Lower lobe of right lung (tissue), 2 donors: ENCODE data around the gene USP49. TPM values are rescaled to one million over a fixed set of nuclear protein-coding genes. Genes with fewer than 3 reads are reported as not detected.
A peak's percentile ranks its signal among the peaks of the same experiment; 100 is the strongest.

ENCODE experiments used
- ATAC-seq, 2 donors: fragments of 200-7000 bp; cut with Tn5 transposase; one replicate each; pipeline ENCODE4 v1.9.1; 2020 to 2022; ENCODE audit warnings: mild to moderate bottlenecking in 2 of 2, moderate library complexity in 2 of 2
- DNase-seq: peaks from one replicate; pipeline ENCODE4 v3.0.0-alpha.2; 2020
- H3K27ac ChIP-seq: fragments of 200-600 bp; one replicate; pipeline ENCODE4 v1.8.0; 2022
- H3K27me3 ChIP-seq: fragments of 200-600 bp; one replicate; pipeline ENCODE4 v1.8.0; 2022; ENCODE audit warnings: low read depth
- H3K36me3 ChIP-seq: fragments of 200-600 bp; one replicate; pipeline ENCODE4 v1.8.0; 2022; ENCODE audit warnings: mild to moderate bottlenecking
- H3K4me1 ChIP-seq: fragments of 200-600 bp; one replicate; pipeline ENCODE4 v1.8.0; 2022
- H3K4me3 ChIP-seq: fragments of 200-600 bp; one replicate; pipeline ENCODE4 v1.8.0; 2022; ENCODE audit warnings: mild to moderate bottlenecking
- H3K9me3 ChIP-seq: fragments of 200-600 bp; one replicate; pipeline ENCODE4 v1.8.0; 2022
- intact Hi-C: fragments of 100-400 bp; cut with DNase I; formaldehyde crosslinking; loops from one replicate; pipeline ENCODE4 v1.11.0; 2022
- total RNA-seq: library from RNA; stranded (reverse); fragmentation: NEBNext Ultra II Directional; extraction: Animal tissue kit (Norgen Biotek cat#: 25700); gene quantifications from one replicate; pipeline ENCODE4 v1.2.1, GENCODE V29; 2021
- TF ChIP-seq, protein P1 (sequence below): fragments of 200-600 bp; IDR thresholded peaks from one replicate; pipeline ENCODE4 v1.8.0; 2022; ENCODE audit warnings: antibody characterized with exemption, mild to moderate bottlenecking
- donor health status: DM: no; HTN: yes; CAD: no; lungs with severe emphysema.

Gene USP49
- total RNA-seq, 1 donor from 2014 or later: 3.9 TPM

DNA sequence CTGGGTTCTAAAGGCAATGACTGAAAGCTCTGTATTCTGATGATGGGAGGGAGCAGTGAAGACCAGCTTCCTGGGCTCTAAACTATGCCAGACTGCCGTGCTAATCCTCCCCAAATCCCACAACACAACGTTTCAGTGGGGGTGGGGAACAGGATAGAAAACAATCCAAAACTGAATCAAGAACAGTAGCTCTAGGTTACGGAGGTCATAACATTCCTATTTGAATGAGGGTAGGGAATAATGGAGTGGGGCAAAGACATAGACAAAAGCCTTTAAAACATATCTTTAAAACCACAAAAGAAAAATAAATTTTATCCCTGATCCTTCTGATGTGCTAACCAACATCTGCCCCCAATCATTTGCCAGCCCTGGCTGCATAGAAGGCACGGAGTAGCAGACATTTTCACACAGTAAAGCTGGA, 7.8 kb downstream of the USP49 start:
- Histone ChIP-seq H3K9me3 (no peaks in the 10 kb centered on the region), H3K4me3 (no peak overlapping the region), H3K27me3 (no peaks in the 10 kb centered on the region), H3K36me3 (no peaks in the 10 kb centered on the region), H3K27ac (no peak overlapping the region), H3K4me1 (no peaks in the 10 kb centered on the region)
- DNase-seq (no peak), ATAC-seq (no peak)
- TF ChIP-seq, protein P1, sequence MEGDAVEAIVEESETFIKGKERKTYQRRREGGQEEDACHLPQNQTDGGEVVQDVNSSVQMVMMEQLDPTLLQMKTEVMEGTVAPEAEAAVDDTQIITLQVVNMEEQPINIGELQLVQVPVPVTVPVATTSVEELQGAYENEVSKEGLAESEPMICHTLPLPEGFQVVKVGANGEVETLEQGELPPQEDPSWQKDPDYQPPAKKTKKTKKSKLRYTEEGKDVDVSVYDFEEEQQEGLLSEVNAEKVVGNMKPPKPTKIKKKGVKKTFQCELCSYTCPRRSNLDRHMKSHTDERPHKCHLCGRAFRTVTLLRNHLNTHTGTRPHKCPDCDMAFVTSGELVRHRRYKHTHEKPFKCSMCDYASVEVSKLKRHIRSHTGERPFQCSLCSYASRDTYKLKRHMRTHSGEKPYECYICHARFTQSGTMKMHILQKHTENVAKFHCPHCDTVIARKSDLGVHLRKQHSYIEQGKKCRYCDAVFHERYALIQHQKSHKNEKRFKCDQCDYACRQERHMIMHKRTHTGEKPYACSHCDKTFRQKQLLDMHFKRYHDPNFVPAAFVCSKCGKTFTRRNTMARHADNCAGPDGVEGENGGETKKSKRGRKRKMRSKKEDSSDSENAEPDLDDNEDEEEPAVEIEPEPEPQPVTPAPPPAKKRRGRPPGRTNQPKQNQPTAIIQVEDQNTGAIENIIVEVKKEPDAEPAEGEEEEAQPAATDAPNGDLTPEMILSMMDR: no peak
- intact Hi-C loops: no loop called here

DNA sequence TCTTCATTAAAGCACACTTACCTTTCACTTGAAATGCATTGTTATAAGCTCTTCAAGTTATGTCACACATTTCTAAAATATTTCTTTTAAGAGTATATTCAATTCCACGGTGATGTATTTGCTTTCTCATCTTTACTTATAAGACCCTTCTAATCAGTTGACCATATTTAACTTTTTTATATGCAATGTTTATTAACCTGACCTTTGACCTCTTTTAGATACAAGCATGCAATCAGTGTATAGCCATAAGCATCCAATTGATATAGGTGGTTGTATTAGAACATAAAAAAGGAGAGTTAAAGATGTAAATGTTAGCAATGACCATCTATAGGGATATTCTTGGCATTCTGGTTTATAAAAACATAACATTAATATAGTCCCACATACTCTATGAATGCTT, 9.2 kb downstream of the USP49 start:
- intact Hi-C loops: no loop called here
- Histone ChIP-seq H3K27ac (no peak overlapping the region), H3K4me1 (no peaks in the 10 kb centered on the region), H3K4me3 (no peak overlapping the region), H3K36me3 (no peaks in the 10 kb centered on the region), H3K9me3 (no peaks in the 10 kb centered on the region), H3K27me3 (no peaks in the 10 kb centered on the region)
- TF ChIP-seq, protein P1: no peak
- no peak for DNase-seq
- no peak for ATAC-seq

DNA sequence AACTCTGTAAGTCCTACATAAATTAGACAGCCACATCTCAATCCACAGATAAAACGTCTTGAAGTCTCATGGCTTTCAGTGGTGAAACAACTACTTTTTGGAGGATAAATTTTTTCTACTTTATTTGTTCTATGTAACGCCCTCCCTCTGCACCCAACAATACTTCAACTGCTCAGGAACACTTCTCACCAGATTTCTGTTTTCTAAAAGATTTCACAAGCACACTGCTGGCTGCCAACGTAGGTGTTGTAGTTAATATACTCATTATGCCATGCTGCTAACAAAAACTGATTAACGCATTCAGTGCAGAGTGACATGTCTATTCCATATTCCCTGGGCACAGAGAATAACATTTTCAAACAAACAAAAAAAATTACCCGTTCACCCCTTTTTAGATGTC, 10.2 kb downstream of the USP49 start:
- H3K4me1 ChIP-seq: no peaks in the 10 kb centered on the region
- H3K9me3 ChIP-seq: no peaks in the 10 kb centered on the region
- TF ChIP-seq, protein P1: no peak
- ATAC-seq (peak; percentile 42 to 89), DNase-seq (no peak)
- no peak overlapping the region for H3K4me3 ChIP-seq
- H3K36me3 ChIP-seq: no peaks in the 10 kb centered on the region
- intact Hi-C loops: no loop called here
- no peaks in the 10 kb centered on the region for H3K27me3 ChIP-seq
- H3K27ac ChIP-seq: no peak overlapping the region

DNA sequence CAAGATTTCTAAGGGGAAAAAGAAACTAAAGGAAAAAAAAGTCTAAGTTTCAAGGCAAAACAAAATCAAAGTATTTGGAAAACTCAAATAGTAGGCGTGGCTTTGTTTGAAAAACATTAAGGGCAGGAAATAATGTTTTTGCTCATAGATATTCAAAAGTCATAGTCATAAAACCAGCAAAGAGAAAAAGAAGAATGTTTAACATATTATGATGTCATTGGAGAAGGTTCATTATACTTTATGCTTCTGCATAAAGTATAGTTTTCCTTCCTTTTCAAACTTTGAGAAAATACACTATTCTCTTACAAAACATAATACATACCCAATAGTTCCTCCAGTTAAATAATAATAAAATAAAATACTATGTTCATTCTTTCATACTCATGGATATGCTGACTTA, 13.7 kb downstream of the USP49 start:
- TF ChIP-seq, protein P1: no peak
- Histone ChIP-seq H3K9me3 (no peaks in the 10 kb centered on the region), H3K36me3 (no peaks in the 10 kb centered on the region)

DNA sequence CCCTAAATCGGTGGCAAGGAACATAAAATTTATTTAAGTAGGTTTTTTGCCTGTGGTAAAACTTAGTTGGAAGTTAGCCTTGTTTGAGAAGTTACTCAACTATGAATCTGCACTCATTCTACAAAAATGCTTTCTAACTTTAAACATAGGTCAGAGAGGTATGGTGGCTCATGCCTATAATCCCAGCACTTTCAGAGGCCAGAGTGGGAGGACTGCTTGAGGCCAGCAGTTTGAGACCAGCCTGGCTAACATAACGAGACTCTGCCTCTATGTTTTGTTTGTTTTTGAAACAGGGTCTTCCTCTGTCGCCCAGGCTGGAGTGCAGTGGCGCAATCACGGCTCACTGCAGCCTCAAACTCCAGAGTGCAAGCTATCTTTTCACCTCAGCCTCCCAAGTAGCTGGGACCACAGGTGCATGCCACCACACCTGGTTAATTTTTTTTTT, 16.2 kb downstream of the USP49 start:
- intact Hi-C loops: no loop called here
- no peak for DNase-seq

More for the DNA sequence above, 13.7 kb downstream of the USP49 start:
- H3K27ac ChIP-seq: no peak overlapping the region
- DNase-seq: no peak
- no peak for ATAC-seq
- no peaks in the 10 kb centered on the region for H3K27me3 ChIP-seq
- H3K4me1 ChIP-seq: no peaks in the 10 kb centered on the region
- intact Hi-C loops: no loop called here
- no peak overlapping the region for H3K4me3 ChIP-seq

More for the DNA sequence above, 16.2 kb downstream of the USP49 start:
- H3K4me1 ChIP-seq: no peaks in the 10 kb centered on the region
- H3K27ac ChIP-seq: no peak overlapping the region
- TF ChIP-seq, protein P1: no peak
- no peak overlapping the region for H3K4me3 ChIP-seq
- ATAC-seq: no peak
- no peaks in the 10 kb centered on the region for H3K9me3 ChIP-seq
- H3K36me3 ChIP-seq: no peaks in the 10 kb centered on the region
- H3K27me3 ChIP-seq: no peaks in the 10 kb centered on the region
